Fibroblast of upper back skin (primary cell): ENCODE measurements around the gene ARL16.

Experiments
- DNase-seq: peaks from one replicate; pipeline ENCODE4 v3.0.0-alpha.2; 2013

ARL16 gene

GRCh38 chr17:81666092-81666341 is 17.6 kb downstream of the ARL16 start:
- DNase-seq: peak; percentile 14

- DNase-seq: peak; percentile 19
Measured at GRCh38 chr17:81665205-81666091, 18.1 kb downstream of the ARL16 start.

- DNase-seq: no peak
Measured at GRCh38 chr17:81664051-81664470, 19.5 kb downstream of the ARL16 start.

GRCh38 chr17:81662002-81662401 is 21.6 kb downstream of the ARL16 start:
- no peak for DNase-seq

- no peak for DNase-seq
Measured at GRCh38 chr17:81660441-81660840, 23.2 kb downstream of the ARL16 start.

GRCh38 chr17:81659038-81659437 is 24.6 kb downstream of the ARL16 start:
- DNase-seq: no peak

- no peak for DNase-seq
Measured at GRCh38 chr17:81656835-81657234, 26.8 kb downstream of the ARL16 start.

GRCh38 chr17:81656118-81656743 is 27.4 kb downstream of the ARL16 start, which contains the start of gene PDE6G:
TSS of gene PDE6G (minus strand) at chr17:81656542. CDS start at chr17:81653305, 3,237 bp downstream.
- DNase-seq: no peak

GRCh38 chr17:81655378-81656117 is 28.0 kb downstream of the ARL16 start:
- no peak for DNase-seq

- no peak for DNase-seq
Measured at GRCh38 chr17:81652906-81653771, 30.5 kb downstream of the ARL16 start.

GRCh38 chr17:81651692-81652091 is 31.9 kb downstream of the ARL16 start:
- DNase-seq: peak; percentile 82

- DNase-seq: no peak
Measured at GRCh38 chr17:81650951-81651350, 32.6 kb downstream of the ARL16 start.

GRCh38 chr17:81648707-81649085 is 34.9 kb downstream of the ARL16 start:
- DNase-seq: no peak

GRCh38 chr17:81648013-81648706 is 35.4 kb downstream of the ARL16 start:
- DNase-seq: no peak

- no peak for DNase-seq
Measured at GRCh38 chr17:81647640-81648012, 36.0 kb downstream of the ARL16 start.

- no peak for DNase-seq
Measured at GRCh38 chr17:81646869-81647600, 36.6 kb downstream of the ARL16 start.

GRCh38 chr17:81644976-81645952 is 38.3 kb downstream of the ARL16 start:
- no peak for DNase-seq

GRCh38 chr17:81644496-81644895 is 39.1 kb downstream of the ARL16 start:
- DNase-seq: no peak

GRCh38 chr17:81641825-81642489 is 41.6 kb downstream of the ARL16 start:
- DNase-seq: peak; percentile 72

- no peak for DNase-seq
Measured at GRCh38 chr17:81640011-81640410, 43.6 kb downstream of the ARL16 start.
